ENCODE measurements around the gene PRTG.

- no peak for TF ChIP-seq CTCF (IDR thresholded peaks at IDR 0.05)
- TF ChIP-seq POLR2A (IDR thresholded peaks at IDR 0.05) = no peak
Observed at GRCh38 chr15:55695432-55695831, 47.5 kb downstream of the PRTG start.

All from uterus (tissue), 2 donors.